ENCODE data around the gene IFT81.

GRCh38 chr12:110107369-110108281, 16.5 kb upstream of the IFT81 start:
- TF ChIP-seq NFE2L2 (conservative IDR thresholded peaks at IDR 0.05; ENCODE audit: low read length) (no peak), HOXB5 (CRISPR knock-in tag; IDR thresholded peaks at IDR 0.05) (0 out of 2 replicates have a peak, but pooled peaks have one; percentile 39), EP300 (IDR thresholded peaks at IDR 0.05) (peak; percentile 72 to 89; a peak in 4 of 5 replicates)
- TF ChIP-seq, protein P1, sequence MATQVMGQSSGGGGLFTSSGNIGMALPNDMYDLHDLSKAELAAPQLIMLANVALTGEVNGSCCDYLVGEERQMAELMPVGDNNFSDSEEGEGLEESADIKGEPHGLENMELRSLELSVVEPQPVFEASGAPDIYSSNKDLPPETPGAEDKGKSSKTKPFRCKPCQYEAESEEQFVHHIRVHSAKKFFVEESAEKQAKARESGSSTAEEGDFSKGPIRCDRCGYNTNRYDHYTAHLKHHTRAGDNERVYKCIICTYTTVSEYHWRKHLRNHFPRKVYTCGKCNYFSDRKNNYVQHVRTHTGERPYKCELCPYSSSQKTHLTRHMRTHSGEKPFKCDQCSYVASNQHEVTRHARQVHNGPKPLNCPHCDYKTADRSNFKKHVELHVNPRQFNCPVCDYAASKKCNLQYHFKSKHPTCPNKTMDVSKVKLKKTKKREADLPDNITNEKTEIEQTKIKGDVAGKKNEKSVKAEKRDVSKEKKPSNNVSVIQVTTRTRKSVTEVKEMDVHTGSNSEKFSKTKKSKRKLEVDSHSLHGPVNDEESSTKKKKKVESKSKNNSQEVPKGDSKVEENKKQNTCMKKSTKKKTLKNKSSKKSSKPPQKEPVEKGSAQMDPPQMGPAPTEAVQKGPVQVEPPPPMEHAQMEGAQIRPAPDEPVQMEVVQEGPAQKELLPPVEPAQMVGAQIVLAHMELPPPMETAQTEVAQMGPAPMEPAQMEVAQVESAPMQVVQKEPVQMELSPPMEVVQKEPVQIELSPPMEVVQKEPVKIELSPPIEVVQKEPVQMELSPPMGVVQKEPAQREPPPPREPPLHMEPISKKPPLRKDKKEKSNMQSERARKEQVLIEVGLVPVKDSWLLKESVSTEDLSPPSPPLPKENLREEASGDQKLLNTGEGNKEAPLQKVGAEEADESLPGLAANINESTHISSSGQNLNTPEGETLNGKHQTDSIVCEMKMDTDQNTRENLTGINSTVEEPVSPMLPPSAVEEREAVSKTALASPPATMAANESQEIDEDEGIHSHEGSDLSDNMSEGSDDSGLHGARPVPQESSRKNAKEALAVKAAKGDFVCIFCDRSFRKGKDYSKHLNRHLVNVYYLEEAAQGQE (IDR thresholded peaks at IDR 0.05) = no peak
- TF ChIP-seq, protein P2, sequence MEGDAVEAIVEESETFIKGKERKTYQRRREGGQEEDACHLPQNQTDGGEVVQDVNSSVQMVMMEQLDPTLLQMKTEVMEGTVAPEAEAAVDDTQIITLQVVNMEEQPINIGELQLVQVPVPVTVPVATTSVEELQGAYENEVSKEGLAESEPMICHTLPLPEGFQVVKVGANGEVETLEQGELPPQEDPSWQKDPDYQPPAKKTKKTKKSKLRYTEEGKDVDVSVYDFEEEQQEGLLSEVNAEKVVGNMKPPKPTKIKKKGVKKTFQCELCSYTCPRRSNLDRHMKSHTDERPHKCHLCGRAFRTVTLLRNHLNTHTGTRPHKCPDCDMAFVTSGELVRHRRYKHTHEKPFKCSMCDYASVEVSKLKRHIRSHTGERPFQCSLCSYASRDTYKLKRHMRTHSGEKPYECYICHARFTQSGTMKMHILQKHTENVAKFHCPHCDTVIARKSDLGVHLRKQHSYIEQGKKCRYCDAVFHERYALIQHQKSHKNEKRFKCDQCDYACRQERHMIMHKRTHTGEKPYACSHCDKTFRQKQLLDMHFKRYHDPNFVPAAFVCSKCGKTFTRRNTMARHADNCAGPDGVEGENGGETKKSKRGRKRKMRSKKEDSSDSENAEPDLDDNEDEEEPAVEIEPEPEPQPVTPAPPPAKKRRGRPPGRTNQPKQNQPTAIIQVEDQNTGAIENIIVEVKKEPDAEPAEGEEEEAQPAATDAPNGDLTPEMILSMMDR (IDR thresholded peaks at IDR 0.05) = no peak
- TF ChIP-seq, protein P3, sequence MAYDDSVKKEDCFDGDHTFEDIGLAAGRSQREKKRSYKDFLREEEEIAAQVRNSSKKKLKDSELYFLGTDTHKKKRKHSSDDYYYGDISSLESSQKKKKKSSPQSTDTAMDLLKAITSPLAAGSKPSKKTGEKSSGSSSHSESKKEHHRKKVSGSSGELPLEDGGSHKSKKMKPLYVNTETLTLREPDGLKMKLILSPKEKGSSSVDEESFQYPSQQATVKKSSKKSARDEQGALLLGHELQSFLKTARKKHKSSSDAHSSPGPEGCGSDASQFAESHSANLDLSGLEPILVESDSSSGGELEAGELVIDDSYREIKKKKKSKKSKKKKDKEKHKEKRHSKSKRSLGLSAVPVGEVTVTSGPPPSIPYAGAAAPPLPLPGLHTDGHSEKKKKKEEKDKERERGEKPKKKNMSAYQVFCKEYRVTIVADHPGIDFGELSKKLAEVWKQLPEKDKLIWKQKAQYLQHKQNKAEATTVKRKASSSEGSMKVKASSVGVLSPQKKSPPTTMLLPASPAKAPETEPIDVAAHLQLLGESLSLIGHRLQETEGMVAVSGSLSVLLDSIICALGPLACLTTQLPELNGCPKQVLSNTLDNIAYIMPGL (CRISPR knock-in tag; IDR thresholded peaks at IDR 0.05; ENCODE audit: borderline replicate concordance) = no peak
